Lower leg skin (tissue), 3 donors: Measurements from ENCODE around the gene TMEM120A.

Experiments used
- POLR2A ChIP-seq, 2 donors: fragments of 450-650 bp; IDR thresholded peaks; one replicate each; pipeline ENCODE4 v1.6.1; 2016 to 2017; ENCODE audit warnings: antibody characterized with exemption in 2 of 2, mild to moderate bottlenecking in 1 of 2, moderate library complexity in 1 of 2
- TF ChIP-seq, protein P1 (sequence below), 3 donors: fragments of 450-650 bp; IDR thresholded peaks; one replicate each; pipeline ENCODE4 v1.5.1; 2016; ENCODE audit warnings: antibody characterized with exemption in 3 of 3, mild to moderate bottlenecking in 3 of 3, moderate library complexity in 2 of 3

DNA sequence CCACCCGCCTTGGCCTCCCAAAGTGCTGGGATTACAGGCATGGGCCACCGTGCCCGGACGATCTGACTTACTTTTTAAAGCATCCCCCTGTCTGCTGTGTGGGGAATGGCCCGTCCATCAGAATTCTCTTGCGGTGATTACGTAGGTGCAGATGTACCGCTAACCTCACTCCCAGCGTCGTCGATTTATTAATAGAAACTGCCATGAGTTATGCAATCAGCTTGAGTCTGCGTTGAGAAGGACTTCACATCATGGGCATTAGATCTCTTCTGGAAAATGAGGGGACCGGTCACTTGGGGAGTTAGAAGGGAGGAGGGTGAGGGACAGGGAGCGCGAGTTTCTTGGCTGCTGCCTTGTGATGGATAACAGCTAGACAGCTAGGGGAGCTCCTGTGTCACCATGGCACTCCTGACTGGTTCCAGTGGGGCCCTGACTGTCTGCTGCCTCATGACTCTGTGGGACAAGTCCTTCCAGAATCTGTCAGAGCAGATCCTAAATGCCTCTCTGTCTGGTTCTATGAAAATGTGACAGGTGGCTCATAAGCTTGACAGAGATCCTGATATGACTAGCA is 44.2 kb downstream of the TMEM120A start:
- TF ChIP-seq, protein P1, sequence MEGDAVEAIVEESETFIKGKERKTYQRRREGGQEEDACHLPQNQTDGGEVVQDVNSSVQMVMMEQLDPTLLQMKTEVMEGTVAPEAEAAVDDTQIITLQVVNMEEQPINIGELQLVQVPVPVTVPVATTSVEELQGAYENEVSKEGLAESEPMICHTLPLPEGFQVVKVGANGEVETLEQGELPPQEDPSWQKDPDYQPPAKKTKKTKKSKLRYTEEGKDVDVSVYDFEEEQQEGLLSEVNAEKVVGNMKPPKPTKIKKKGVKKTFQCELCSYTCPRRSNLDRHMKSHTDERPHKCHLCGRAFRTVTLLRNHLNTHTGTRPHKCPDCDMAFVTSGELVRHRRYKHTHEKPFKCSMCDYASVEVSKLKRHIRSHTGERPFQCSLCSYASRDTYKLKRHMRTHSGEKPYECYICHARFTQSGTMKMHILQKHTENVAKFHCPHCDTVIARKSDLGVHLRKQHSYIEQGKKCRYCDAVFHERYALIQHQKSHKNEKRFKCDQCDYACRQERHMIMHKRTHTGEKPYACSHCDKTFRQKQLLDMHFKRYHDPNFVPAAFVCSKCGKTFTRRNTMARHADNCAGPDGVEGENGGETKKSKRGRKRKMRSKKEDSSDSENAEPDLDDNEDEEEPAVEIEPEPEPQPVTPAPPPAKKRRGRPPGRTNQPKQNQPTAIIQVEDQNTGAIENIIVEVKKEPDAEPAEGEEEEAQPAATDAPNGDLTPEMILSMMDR (IDR thresholded peaks at IDR 0.05) = no peak
- no peak for TF ChIP-seq POLR2A (IDR thresholded peaks at IDR 0.05)
